ENCODE data around the gene OR5M3. TPM values are rescaled to one million over a fixed set of nuclear protein-coding genes. Genes with fewer than 3 reads are reported as not detected.

OR5M3 gene
- not detected in 2 replicates for total RNA-seq

DNA sequence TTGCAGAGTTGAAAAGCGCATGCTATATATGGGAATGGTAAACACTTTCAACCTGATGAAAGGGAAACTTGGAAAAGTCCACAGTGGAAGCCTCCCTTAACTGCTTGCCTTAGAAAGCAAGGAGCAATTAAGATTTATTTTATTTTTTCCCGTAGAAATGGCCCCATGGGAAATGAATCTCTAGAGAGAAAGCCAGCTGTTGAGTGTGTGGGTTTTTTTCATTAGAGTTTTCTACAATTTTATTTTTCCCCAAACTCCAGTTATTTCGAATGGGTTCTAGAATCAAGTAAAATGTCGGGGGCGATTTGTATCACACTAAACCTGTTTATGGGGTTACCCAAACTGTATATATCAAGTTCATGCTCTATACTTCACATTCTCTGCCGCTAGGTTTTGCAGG lies at the start of gene OR5M3:
OR5M3 (minus strand) TSS at position 101 of the 400 bp plus-strand sequence. CDS start 2,855 bp downstream, outside the sequence.

DNA sequence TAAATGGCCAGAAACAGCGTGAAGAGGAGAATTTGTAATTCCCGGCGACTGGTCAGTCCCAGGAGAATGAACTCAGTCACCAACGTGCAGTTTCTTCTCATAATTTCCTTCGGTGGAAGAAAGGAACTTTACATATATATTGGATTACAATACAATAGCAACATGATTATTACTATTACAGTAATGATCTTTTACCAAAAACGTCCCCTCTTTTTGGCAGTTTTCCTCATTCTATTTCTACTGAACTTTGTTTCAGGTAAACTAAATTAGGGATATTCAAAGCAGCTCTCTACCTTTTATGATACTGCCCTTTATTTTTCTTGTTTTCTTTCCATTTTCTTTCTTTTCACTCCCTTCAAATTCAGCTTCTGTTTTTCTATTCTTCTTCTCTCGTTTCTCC lies 18.1 kb upstream of the OR5M3 start, which contains the start of gene OR5M8:
OR5M8 (minus strand) TSS at position 101 of the 400 bp plus-strand sequence; CDS start at position 101, 0 bp downstream.

Other genes starting within 250 kb of the OR5M3 start
- gene OR5T2, start 239.1 kb downstream of the OR5M3 start, total RNA-seq: not detected in 2 replicates
- not detected in 2 replicates for gene OR5T3, start 221.1 kb downstream of the OR5M3 start, total RNA-seq
- gene OR5T1, start 199.2 kb downstream of the OR5M3 start, total RNA-seq: not detected in 2 replicates
- not detected in 2 replicates for gene OR8H1, start 181.1 kb downstream of the OR5M3 start, total RNA-seq
- gene OR8K3, start 158.2 kb downstream of the OR5M3 start, total RNA-seq: not detected in 2 replicates
- gene OR8K1, start 127.3 kb downstream of the OR5M3 start, total RNA-seq: not detected in 2 replicates
- not detected in 2 replicates for gene OR8J1, start 119.1 kb downstream of the OR5M3 start, total RNA-seq
- not detected in 2 replicates for gene OR8U1, start 97.7 kb downstream of the OR5M3 start, total RNA-seq
- gene OR5AL1, start 60.7 kb downstream of the OR5M3 start, total RNA-seq: not detected in 2 replicates
- gene OR5M8, start 18.0 kb upstream of the OR5M3 start, total RNA-seq: not detected in 2 replicates
- not detected in 2 replicates for gene OR5M11, start 69.9 kb upstream of the OR5M3 start, total RNA-seq
- gene OR5M10, start 104.4 kb upstream of the OR5M3 start, total RNA-seq: not detected in 2 replicates
- not detected in 2 replicates for gene OR5M1, start 141.5 kb upstream of the OR5M3 start, total RNA-seq
- not detected in 2 replicates for gene OR5AP2, start 169.1 kb upstream of the OR5M3 start, total RNA-seq
- not detected in 2 replicates for gene OR5AR1, start 190.3 kb upstream of the OR5M3 start, total RNA-seq
- not detected in 2 replicates for gene OR9G1, start 225.7 kb upstream of the OR5M3 start, total RNA-seq

Measured in subcutaneous preadipocyte (primary cell).